Stimulated activated effector memory CD8-positive, alpha-beta T cell treated with anti-CD3 and anti-CD28 coated beads, Interleukin-12 subunit alpha, Interleukin-12 subunit beta, amount 100 ng/mL, for 72 hours (primary cell): Measurements from ENCODE around the gene PADI3.
A peak's percentile ranks its signal among the peaks of the same experiment; 100 is the strongest.
"Not testable (repeated sequence)": the region's sequence is repeated elsewhere in the genome, so short reads cannot be mapped to it uniquely, and the experiment has no call there.

ENCODE experiments used
- ATAC-seq: fragments of 150-1000 bp; cut with Tn5 transposase; 2 replicates; pipeline ENCODE4 v1.10.0; 2021
- DNase-seq, 2 donors: peaks; one replicate each; pipeline ENCODE4 v3.0.0; 2021 to 2022; ENCODE audit warnings: low spot score in 2 of 2
- H3K27ac Mint-ChIP-seq: one replicate; pipeline ENCODE4 v1.8.0; 2022; ENCODE audit warnings: mild to moderate bottlenecking, mixed read lengths
- H3K36me3 Mint-ChIP-seq: one replicate; pipeline ENCODE4 v1.8.0; 2022; ENCODE audit warnings: mild to moderate bottlenecking, mixed read lengths
- H3K4me1 Mint-ChIP-seq: one replicate; pipeline ENCODE4 v1.8.0; 2022; ENCODE audit warnings: mixed read lengths
- H3K4me3 Mint-ChIP-seq: one replicate; pipeline ENCODE4 v1.8.0; 2022; ENCODE audit warnings: mild to moderate bottlenecking, mixed read lengths
- H3K9me3 Mint-ChIP-seq: one replicate; pipeline ENCODE4 v1.8.0; 2022; ENCODE audit warnings: mixed read lengths

PADI3 gene

DNA sequence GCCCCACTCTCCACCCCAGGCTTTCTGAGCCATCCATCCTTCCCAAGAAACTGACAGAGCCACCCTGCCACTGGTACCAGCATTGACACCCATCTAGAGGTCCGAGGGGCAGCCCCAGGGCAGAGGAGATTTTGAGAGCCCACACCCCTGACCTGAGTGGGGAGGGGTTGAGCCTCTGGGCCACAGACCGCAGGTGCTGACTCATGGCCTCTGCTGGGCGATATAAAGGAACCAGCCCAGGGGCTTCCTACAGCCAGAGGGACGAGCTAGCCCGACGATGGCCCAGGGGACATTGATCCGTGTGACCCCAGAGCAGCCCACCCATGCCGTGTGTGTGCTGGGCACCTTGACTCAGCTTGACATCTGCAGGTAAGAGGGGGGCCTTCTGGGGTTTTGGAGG lies 59.0 kb downstream of the PADI3 start, which contains the start of gene PADI4:
TSS of gene PADI4 (plus strand) at position 252 of the 400 bp plus-strand sequence. CDS start at position 278, 26 bp downstream.
- Mint-ChIP-seq H3K4me1 (no peaks in the 10 kb centered on the region), H3K27ac (no peak within 1 kb of the TSS), H3K36me3 (no peaks in the 10 kb centered on the region), H3K9me3 (peaks cover under 1% of the 10 kb centered on the region), H3K4me3 (no peak within 1 kb of the TSS)
- ATAC-seq (no peak), DNase-seq (no peak)

DNA sequence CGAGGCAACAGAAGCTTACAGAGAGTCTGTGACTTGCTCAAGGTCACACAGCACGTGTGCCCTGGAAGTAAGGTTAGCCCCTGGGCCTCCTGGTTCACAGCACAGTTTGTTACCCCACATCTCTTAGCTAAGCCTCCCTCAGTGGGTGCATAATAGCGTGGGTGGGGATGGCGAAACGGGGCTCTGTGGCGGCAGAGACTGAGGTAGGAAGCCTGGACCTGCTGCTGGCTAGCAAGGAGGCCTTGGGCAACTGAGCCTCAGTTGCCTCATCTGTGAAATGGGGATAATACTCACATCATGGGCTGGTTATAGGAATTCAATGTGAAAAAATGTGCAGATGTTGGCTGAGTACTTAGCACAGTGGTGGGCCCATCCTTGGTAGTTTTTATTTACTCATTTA lies 59.7 kb downstream of the PADI3 start:
- ATAC-seq: no peak
- H3K4me1 Mint-ChIP-seq: no peaks in the 10 kb centered on the region
- no peak for DNase-seq
- no peak overlapping the region for H3K4me3 Mint-ChIP-seq
- no peak overlapping the region for H3K27ac Mint-ChIP-seq
- no peaks in the 10 kb centered on the region for H3K9me3 Mint-ChIP-seq
- no peaks in the 10 kb centered on the region for H3K36me3 Mint-ChIP-seq

DNA sequence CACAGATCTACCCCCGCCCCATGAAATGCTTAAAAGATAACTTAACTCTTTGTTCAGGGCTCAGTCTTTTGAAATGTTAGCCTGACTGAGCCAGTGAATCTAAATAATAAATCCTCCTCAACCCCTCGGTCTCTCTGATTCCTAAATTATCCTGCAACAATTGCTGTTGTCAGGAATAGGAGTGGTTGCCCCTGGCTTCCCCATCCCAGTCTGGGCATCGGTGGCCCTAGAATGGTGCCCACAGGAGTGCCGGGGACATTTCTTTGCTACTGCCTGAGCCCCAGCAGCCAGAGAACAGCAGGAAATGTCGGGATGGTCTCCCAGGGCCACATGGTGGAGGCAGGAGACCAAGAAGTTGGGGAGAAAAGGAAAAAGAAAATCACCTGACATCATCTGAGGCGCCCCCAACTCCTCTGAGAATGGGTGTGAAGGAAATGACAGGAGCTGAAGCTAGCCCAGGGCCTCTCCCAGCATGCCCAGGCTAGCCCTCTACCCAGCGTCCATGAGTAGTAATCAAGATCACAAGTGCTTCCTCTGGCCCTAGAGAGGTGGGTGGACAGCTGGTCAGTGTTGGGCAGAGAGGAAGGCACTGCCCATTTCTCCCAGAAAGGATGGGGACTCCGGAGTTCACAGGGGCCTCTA lies 60.6 kb downstream of the PADI3 start:
- no peaks in the 10 kb centered on the region for H3K36me3 Mint-ChIP-seq
- ATAC-seq (no peak), DNase-seq (no peak)
- no peaks in the 10 kb centered on the region for H3K9me3 Mint-ChIP-seq
- H3K4me1 Mint-ChIP-seq: no peaks in the 10 kb centered on the region
- H3K4me3 Mint-ChIP-seq: no peak overlapping the region
- H3K27ac Mint-ChIP-seq: no peak overlapping the region

DNA sequence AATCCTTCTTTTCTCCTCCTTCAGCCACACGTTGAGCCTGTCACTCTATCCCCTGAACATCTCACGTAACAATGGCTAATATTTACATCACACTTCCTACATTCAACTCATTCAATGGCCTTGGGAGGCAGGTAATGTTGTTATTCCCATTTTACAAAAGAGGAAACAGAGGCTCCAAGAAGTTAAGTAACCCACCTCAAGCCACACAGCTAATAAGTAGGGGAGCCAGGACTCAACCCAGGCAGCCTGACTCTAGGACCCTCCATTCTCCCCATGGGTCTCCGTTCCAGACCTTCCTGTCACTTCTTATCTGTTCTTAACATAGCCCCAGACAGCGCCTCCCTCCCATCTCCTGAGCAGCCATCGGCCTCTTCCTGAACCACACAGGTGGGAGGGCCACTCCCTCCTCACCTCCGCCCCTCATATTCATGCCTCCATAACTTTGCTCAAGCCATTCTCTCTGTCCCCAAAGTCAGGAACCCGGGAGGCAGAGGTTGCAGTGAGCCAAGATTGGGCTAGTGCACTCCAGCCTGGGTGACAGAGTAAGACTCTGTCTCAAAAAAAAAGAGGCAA lies 61.3 kb downstream of the PADI3 start:
- Mint-ChIP-seq H3K36me3 (no peaks in the 10 kb centered on the region), H3K4me1 (no peaks in the 10 kb centered on the region), H3K4me3 (no peak overlapping the region), H3K27ac (no peak overlapping the region), H3K9me3 (no peaks in the 10 kb centered on the region)
- ATAC-seq (no peak), DNase-seq (no peak)

DNA sequence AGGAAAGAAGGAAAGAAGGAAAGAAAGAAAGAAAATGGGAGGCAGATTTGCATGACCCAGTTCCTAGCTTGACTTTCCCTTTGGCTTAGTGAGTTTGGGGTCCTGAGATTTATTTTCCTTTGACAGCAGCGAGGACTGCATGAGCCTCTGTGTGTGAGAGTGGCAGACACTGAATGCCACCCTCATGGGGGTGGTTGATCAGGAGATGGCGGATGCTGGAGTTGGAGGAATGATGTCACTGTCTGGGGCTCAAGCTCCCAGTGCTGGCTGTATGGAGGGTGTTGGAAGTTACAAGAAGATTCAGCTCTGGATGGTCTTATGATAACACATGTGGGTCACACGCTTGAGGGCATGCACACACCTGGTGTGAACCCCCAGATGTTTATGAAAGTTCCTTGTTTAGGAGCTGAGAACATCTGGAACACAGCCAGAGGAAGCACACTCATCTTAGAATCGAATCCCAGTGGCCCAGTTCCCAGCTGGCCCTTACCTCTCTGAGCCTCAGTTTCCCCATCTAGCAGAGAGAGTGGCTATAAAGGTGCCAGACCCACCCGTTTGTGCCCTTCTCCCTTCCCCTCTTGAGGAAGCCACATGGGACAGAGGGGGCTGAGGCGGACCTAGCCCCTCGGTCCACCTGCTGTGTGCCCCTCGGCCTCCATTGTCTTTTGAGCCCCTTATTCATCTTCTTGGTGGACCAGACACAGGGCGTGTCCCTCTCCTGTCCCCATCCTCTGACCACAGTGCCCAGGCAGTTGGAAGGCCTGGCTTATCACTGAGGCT lies 64.8 kb downstream of the PADI3 start:
- Mint-ChIP-seq H3K4me1 (no peaks in the 10 kb centered on the region), H3K9me3 (no peaks in the 10 kb centered on the region), H3K36me3 (no peaks in the 10 kb centered on the region), H3K27ac (no peak overlapping the region), H3K4me3 (no peak overlapping the region)
- ATAC-seq: no peak
- DNase-seq: no peak

DNA sequence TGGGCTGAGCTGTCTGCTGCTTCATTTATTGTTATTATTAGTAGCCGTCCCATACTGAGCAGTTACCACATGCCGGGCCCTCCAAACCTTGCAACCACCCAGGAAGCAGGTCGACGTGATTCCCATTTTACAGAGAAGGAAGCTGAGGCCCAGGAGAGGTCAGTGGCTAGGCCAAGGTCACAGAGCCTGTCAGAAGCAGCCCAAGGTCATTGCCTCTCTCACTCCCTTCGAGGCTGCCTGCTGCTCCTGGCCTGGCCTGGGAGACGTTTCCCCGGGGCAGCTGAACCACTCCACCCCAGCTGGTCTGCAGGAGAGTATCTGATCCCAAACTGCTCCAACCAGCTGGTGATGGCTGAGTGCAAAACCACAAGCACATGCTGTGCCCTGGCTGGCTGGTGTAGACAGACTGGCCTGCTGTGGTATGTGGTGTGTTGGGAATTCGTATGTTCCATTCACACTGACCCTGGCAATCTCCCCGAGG lies 65.6 kb downstream of the PADI3 start:
- H3K4me3 Mint-ChIP-seq: no peak overlapping the region
- no peak overlapping the region for H3K27ac Mint-ChIP-seq
- no peaks in the 10 kb centered on the region for H3K9me3 Mint-ChIP-seq
- H3K36me3 Mint-ChIP-seq: no peaks in the 10 kb centered on the region
- H3K4me1 Mint-ChIP-seq: no peaks in the 10 kb centered on the region
- ATAC-seq (peak; percentile 16), DNase-seq (no peak)

DNA sequence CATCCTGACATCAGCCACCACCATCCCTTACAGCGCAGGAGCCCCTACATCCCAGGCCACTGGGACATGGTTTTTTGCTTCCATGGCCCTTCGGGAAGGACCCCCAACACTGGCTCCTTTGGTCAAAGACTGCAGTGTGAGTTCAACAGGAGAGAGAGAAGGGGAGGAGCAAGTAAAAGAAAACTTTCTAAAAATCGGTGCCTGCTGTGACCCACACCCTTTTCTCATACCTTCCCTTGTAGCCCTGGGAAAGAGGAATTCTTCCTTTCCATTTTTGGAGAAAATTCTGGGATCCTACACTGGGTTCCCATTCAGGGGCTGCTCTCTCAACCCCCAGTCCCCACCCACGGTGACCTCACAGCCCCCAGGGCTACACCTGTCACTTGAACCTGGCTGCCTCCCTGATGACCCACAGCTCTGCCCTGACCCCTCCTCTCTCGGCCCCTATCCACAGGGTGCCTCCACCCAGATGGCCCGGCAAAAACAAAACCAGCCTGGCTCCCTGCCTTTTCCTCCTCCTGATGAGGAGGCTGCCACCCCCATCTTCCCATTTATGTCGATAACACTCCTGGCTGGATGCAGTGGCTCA lies 66.7 kb downstream of the PADI3 start:
- H3K4me3 Mint-ChIP-seq: no peak overlapping the region
- no peak overlapping the region for H3K27ac Mint-ChIP-seq
- ATAC-seq: no peak
- H3K9me3 Mint-ChIP-seq: no peaks in the 10 kb centered on the region
- H3K36me3 Mint-ChIP-seq: no peaks in the 10 kb centered on the region
- DNase-seq: no peak
- H3K4me1 Mint-ChIP-seq: no peaks in the 10 kb centered on the region

DNA sequence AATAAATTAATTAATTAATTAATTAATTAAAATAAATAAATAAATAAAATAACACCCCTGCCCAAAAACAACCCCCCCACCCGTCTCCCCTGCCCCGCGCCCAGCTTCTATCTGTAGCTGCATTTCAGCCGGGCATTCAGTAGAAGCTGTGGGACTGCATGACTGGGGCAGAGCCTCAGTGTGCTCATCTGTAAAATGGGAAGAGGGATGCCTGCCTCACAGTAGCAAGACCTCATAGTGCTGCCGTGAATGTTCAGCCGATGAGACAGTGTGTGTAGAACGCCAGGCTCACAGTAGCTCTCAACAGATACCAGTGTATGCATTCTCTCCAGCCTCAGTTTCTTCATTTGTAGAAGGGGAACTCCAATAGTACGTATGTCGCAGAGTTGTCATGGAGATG lies 67.8 kb downstream of the PADI3 start:
- no peak for DNase-seq
- Mint-ChIP-seq H3K4me3 (no peak overlapping the region), H3K4me1 (no peaks in the 10 kb centered on the region), H3K36me3 (no peaks in the 10 kb centered on the region), H3K27ac (no peak overlapping the region), H3K9me3 (no peaks in the 10 kb centered on the region)
- ATAC-seq: no peak

DNA sequence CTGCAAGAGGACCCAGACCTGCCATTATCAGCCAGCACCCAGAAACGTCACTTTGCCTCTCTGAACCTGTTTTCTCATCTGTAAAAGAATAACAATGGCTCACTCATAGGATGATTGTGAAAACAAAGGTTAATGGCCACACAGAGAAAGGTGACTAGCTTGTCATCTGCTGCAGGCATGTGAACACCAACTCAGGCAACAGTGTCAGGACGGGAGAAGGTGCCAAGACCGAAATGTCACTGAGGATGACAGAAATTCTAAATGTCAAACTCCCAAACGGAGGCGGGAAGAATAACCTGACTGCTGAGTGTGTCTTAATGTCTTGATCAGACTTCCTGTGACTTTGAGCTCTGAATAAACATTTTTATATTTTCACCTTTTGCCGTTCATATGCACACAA lies 69.4 kb downstream of the PADI3 start:
- H3K27ac Mint-ChIP-seq: no peak overlapping the region
- DNase-seq (no peak), ATAC-seq (no peak)
- H3K4me1 Mint-ChIP-seq: no peaks in the 10 kb centered on the region
- no peak overlapping the region for H3K4me3 Mint-ChIP-seq
- no peaks in the 10 kb centered on the region for H3K36me3 Mint-ChIP-seq
- H3K9me3 Mint-ChIP-seq: no peaks in the 10 kb centered on the region

DNA sequence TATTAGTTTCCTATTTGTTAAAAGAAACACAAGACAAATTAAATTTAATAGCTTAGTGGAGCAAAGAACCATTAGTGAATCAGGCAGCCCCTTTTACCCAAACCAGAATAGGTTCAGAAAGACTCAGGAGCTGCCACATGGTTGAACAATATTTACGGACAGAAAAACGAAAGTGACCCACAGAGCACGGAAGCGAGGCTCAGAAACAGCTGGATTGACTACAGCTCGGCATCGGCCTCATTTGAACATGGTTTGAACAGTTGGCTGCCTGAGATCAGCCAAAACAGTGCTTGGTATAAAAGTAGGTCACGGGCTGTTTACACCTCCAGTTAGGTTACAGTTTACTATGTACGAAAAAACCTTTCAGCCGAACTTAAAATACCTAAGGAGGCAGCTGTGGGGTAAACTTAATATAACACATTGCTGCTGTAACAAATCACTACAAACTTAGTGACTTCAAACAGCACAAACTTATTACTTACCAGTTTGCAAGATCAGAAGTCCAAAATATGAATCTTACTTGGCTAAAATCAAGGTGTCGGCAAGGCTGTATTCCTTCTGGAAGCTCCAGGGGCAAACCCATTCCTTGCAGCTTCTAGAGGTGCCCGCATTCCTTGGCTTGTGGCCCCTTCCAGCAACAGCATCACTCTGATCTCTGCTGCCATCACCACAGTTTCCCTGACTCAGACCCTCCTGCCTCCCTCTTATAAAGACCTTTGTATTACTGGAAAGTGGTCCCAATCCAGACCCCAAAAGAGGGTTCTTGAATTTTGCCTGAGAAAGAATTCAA lies 70.9 kb downstream of the PADI3 start:
- Mint-ChIP-seq H3K36me3 (no peaks in the 10 kb centered on the region), H3K4me3 (no peak overlapping the region), H3K27ac (no peak overlapping the region), H3K4me1 (no peaks in the 10 kb centered on the region), H3K9me3 (no peaks in the 10 kb centered on the region)
- DNase-seq (no peak), ATAC-seq (no peak)

DNA sequence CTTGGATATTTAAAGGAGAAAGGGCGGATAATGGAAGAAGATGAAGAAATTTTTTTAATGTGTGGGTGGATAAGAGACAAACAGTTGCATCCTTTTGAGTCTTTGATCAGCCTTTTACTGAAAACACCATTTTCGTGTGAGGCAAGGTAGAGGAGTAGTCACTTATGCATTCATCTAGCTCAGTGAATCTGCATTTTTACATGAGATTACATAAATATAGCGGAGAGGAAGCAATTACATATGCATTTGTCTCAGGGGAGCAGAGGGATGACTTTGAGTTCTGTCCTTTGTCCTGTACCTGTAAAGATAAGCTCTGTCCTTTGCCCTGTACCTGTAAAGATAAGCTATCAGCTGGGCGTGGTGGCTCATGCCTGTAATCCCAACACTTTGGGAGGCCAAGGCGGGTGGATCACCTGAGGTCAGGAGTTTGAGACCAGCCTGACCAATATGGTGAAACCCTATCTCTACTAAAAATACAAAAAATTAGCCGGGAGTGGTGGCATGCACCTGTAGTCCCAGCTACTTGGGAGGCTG lies 73.0 kb downstream of the PADI3 start:
- DNase-seq, ATAC-seq, H3K36me3 Mint-ChIP-seq, H3K4me1 Mint-ChIP-seq, H3K4me3 Mint-ChIP-seq, H3K9me3 Mint-ChIP-seq, H3K27ac Mint-ChIP-seq: not testable (repeated sequence)

DNA sequence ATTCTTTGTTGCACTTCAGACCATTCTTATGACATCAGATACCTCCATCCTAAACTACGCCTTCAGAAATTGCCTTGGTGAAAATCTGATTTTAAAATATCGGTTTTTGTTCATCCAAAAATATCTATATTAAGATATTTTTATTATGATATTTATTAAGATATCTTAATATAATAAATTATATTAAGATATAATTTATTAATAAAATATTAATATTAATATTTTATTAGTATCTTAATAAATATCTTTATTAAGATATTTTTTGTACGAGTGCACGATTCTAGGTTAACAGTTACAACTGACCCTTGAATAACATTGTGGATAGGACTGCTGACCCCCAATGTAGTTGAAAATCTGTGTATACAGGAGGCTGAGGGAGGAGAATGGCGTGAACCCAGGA lies 80.0 kb downstream of the PADI3 start:
- ATAC-seq: no peak
- Mint-ChIP-seq H3K36me3 (no peaks in the 10 kb centered on the region), H3K27ac (no peak overlapping the region), H3K9me3 (no peaks in the 10 kb centered on the region), H3K4me3 (no peak overlapping the region), H3K4me1 (no peaks in the 10 kb centered on the region)
- no peak for DNase-seq

DNA sequence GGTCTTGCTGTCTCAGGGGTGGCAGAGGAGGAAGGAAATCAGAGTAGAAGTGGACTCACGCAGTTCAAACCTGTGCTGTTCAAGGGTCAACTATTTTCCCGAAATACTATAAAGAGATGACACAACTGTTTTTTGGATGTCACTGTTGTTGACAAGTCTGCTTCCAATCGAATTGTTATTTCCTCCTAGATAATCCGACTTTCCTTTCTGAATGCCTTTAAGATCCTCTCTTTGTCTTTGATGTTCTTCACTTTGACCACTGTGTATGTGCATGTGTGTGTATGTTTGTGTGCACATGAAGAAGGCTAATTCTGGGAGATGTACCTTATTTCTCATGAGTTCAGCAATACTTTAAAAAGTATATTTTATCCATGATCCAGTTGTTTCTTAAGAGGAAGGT lies 80.7 kb downstream of the PADI3 start:
- no peak overlapping the region for H3K27ac Mint-ChIP-seq

DNA sequence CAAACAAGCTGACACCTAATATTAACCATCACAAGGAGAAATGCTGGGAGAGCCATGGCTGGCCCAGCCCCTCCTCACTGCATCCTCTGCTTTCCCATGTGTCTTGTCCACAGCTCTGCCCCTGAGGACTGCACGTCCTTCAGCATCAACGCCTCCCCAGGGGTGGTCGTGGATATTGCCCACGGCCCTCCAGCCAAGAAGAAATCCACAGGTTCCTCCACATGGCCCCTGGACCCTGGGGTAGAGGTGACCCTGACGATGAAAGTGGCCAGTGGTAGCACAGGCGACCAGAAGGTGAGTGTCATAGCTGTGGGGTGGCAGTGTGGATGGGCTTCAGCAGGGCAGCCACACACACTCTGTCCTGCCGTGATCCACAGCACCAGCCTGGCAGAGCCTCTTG lies 82.0 kb downstream of the PADI3 start:
- ATAC-seq: no peak
- no peak for DNase-seq
- no peak overlapping the region for H3K4me3 Mint-ChIP-seq
- H3K4me1 Mint-ChIP-seq: peaks cover under 1% of the 10 kb centered on the region
- H3K36me3 Mint-ChIP-seq: no peaks in the 10 kb centered on the region
- no peak overlapping the region for H3K27ac Mint-ChIP-seq
- H3K9me3 Mint-ChIP-seq: no peaks in the 10 kb centered on the region

More for the DNA sequence above, 80.7 kb downstream of the PADI3 start:
- no peaks in the 10 kb centered on the region for H3K36me3 Mint-ChIP-seq
- DNase-seq: no peak
- no peaks in the 10 kb centered on the region for H3K4me1 Mint-ChIP-seq
- no peak overlapping the region for H3K4me3 Mint-ChIP-seq
- no peaks in the 10 kb centered on the region for H3K9me3 Mint-ChIP-seq
- no peak for ATAC-seq

DNA sequence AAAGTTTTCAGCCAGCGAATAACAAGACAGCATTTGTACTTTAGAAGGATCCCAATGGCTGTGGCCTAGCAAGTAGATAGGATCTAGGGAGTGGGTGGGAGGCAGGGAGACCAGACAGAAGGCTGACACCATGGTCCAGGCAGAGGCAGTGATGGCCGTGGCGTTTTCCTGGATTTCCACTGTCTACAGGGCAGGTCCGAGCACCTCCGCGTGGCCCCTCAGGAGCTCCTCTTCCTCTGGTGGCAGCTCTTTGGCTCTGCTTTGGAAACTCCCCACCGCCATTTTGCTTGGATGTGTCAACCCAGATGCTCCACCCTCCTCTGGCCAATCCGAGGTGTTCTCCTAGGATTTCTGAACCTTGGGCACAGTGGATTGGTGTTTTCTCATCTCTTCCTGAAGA lies 84.2 kb downstream of the PADI3 start:
- ATAC-seq (no peak), DNase-seq (no peak)
- Mint-ChIP-seq H3K4me3 (no peak overlapping the region), H3K36me3 (no peaks in the 10 kb centered on the region), H3K9me3 (no peaks in the 10 kb centered on the region), H3K4me1 (peaks cover 7% of the 10 kb centered on the region), H3K27ac (no peak overlapping the region)
